22Rv1 (cell line): ENCODE results near the gene MYO5C.

ENCODE experiments used
- CTCF ChIP-seq: fragments of 450-650 bp; IDR thresholded peaks from 2 replicates; pipeline ENCODE4 v1.5.1; 2017; ENCODE audit warnings: mild to moderate bottlenecking
- ZFX ChIP-seq: fragments of 450-650 bp; IDR thresholded peaks from 2 replicates; pipeline ENCODE4 v1.6.1; 2017; ENCODE audit warnings: antibody characterized with exemption, borderline replicate concordance

GRCh38 chr15:52240166-52240565 is 55.4 kb downstream of the MYO5C start:
- TF ChIP-seq CTCF, result no peak
- no peak for TF ChIP-seq ZFX
